Lower lobe of right lung (tissue), 2 donors: ENCODE data around the gene GOLGA8S. TPM values are rescaled to one million over a fixed set of nuclear protein-coding genes. Genes with fewer than 3 reads are reported as not detected.
A peak's percentile ranks its signal among the peaks of the same experiment; 100 is the strongest.
"Not testable (repeated sequence)": the region's sequence is repeated elsewhere in the genome, so short reads cannot be mapped to it uniquely, and the experiment has no call there.

ENCODE experiments used
- ATAC-seq, 2 donors: fragments of 200-7000 bp; cut with Tn5 transposase; one replicate each; pipeline ENCODE4 v1.9.1; 2020 to 2022; ENCODE audit warnings: mild to moderate bottlenecking in 2 of 2, moderate library complexity in 2 of 2
- DNase-seq: peaks from one replicate; pipeline ENCODE4 v3.0.0-alpha.2; 2020
- H3K27ac ChIP-seq: fragments of 200-600 bp; one replicate; pipeline ENCODE4 v1.8.0; 2022
- H3K27me3 ChIP-seq: fragments of 200-600 bp; one replicate; pipeline ENCODE4 v1.8.0; 2022; ENCODE audit warnings: low read depth
- H3K36me3 ChIP-seq: fragments of 200-600 bp; one replicate; pipeline ENCODE4 v1.8.0; 2022; ENCODE audit warnings: mild to moderate bottlenecking
- H3K4me1 ChIP-seq: fragments of 200-600 bp; one replicate; pipeline ENCODE4 v1.8.0; 2022
- H3K4me3 ChIP-seq: fragments of 200-600 bp; one replicate; pipeline ENCODE4 v1.8.0; 2022; ENCODE audit warnings: mild to moderate bottlenecking
- H3K9me3 ChIP-seq: fragments of 200-600 bp; one replicate; pipeline ENCODE4 v1.8.0; 2022
- CTCF ChIP-seq: fragments of 200-600 bp; IDR thresholded peaks from one replicate; pipeline ENCODE4 v1.8.0; 2022; ENCODE audit warnings: antibody characterized with exemption, mild to moderate bottlenecking
- intact Hi-C: fragments of 100-400 bp; cut with DNase I; formaldehyde crosslinking; loops from one replicate; pipeline ENCODE4 v1.11.0; 2022
- total RNA-seq: library from RNA; stranded (reverse); fragmentation: NEBNext Ultra II Directional; extraction: Animal tissue kit (Norgen Biotek cat#: 25700); gene quantifications from one replicate; pipeline ENCODE4 v1.2.1, GENCODE V29; 2021
- donor health status: DM: no; HTN: yes; CAD: no; lungs with severe emphysema.

Gene GOLGA8S
- total RNA-seq, 1 donor from 2014 or later: 0.53 TPM

DNA sequence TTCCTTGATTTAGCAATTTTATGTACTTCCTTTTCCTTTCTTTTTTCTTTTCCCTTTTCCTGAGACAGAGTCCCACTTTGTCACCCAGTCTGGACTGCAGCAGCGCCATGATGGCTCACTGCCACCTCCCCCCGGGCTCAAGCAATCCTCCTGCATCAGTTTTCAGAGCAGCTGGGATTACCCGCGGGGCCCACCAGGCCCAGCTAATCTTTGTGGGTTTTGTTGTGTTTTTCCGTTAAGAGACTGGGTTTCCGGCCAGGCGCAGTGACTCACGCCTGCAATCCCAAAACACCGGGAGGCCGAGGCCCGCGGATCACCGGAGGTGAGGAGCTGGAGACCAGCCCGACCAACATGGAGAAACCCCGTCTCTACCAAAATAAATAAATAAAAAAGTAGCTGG is 17.7 kb downstream of the GOLGA8S start:
- intact Hi-C loops: no loop called here

DNA sequence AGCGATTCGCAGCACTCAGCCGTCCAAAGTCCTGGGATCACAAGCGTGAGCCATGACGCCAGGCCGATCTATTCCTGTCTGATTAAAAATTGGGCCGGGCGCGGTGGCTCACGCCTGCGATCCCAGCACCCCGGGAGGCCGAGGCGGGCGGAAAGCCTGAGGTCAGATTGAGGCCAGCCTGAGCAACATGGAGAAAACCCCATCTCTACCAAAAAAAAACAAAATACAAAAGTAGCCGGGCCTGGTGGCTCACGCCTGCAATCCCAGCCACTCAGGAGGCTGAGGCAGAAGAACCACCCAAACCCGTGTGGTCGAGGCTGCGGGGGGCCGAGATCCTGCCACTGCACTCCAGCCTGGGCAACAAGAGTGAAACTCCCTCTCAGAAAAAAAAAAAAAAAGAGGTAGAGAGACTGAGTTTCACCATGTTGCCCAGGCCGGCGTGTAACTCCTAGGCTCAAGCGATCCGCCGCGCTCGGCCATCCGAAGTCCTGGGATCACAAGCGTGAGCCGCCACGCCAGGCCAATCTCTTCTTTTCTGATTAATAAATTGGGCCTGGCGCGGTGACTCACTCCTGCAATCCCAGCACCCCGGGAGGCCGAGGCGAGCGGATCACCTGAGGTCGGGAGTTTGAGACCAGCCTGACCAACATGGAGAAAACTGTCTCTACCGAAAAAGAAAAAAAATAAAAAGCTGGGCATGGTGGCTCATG is 18.5 kb downstream of the GOLGA8S start:
- ATAC-seq, H3K9me3 ChIP-seq, H3K4me1 ChIP-seq, H3K27me3 ChIP-seq, intact Hi-C loops, DNase-seq, H3K27ac ChIP-seq, H3K36me3 ChIP-seq, H3K4me3 ChIP-seq: not testable (repeated sequence)

More for the DNA sequence above, 17.7 kb downstream of the GOLGA8S start:
- no peaks in the 10 kb centered on the region for H3K27me3 ChIP-seq
- H3K27ac ChIP-seq: no peak overlapping the region
- TF ChIP-seq CTCF: no peak
- no peaks in the 10 kb centered on the region for H3K9me3 ChIP-seq
- no peaks in the 10 kb centered on the region for H3K36me3 ChIP-seq
- no peaks in the 10 kb centered on the region for H3K4me1 ChIP-seq
- no peak for DNase-seq
- H3K4me3 ChIP-seq: no peak overlapping the region
- no peak for ATAC-seq

DNA sequence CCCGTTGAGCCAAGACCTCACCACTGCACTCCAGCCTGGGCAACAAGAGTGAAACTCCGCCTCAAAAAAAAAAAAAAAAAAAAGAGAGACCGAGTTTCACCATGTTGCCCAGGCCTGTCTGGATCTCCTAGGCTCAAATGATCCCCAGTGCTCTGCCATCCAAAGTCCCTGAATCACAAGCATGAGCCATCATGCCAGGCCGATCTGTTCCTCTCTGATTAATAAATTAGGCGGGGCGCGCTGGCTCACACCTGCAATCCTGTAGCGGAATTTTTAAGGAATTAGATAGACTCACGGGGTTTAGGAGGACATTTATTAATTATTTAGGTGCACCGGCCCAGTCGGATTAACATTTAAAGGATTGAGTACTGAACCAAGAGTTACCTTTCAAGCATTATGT is 19.7 kb downstream of the GOLGA8S start:
- H3K4me3 ChIP-seq, H3K9me3 ChIP-seq, H3K27ac ChIP-seq, DNase-seq, H3K36me3 ChIP-seq, H3K27me3 ChIP-seq, ATAC-seq, H3K4me1 ChIP-seq, intact Hi-C loops: not testable (repeated sequence)

DNA sequence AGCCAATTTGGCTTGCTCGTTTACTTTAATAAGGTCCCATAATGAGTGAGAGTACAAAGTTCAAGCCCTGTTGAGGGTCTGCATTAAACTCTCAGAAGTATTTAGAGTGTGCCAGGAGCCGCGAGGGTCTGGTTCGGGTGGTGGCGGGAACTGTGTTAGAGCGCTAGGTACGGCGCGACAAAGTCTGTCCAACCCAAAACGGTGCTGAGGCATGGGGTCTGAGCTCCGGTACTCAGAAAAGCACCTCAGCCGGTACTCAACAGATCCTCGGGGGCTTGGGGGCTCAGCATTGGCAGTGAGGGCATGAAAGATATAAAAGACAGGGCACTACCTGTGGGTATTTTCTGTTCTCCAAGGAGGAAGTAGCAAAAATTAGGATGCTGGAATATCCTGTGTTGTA is 24.4 kb downstream of the GOLGA8S start:
- H3K4me3 ChIP-seq, intact Hi-C loops, H3K36me3 ChIP-seq, H3K27ac ChIP-seq, H3K27me3 ChIP-seq, H3K9me3 ChIP-seq, ATAC-seq, DNase-seq, H3K4me1 ChIP-seq: not testable (repeated sequence)

- intact Hi-C loops, H3K36me3 ChIP-seq, ATAC-seq, DNase-seq, H3K4me3 ChIP-seq, H3K9me3 ChIP-seq, H3K27ac ChIP-seq, H3K27me3 ChIP-seq, H3K4me1 ChIP-seq: not testable (repeated sequence)
Observed at GRCh38 chr15:23380700-23381099, 26.2 kb downstream of the GOLGA8S start.

DNA sequence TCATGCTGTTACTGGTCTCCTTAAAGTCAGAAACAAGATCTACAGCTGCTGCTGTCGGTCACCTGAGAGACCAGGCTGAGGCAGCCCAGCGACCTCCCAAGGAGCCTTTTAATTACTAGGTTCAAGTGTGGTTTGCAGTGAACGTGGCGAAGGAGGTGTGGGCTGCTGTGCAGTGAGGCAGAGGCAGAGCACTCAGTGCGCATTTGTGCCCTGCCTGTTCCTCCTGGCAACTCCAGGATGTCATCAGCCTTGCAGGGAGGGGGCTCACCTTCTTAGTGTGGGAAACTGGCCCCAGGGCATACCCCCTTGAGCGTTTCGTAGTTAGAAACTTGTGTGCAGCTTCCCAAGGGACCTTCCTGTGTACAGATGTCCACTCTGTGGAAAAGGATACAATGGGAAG is 26.6 kb downstream of the GOLGA8S start:
- H3K9me3 ChIP-seq, H3K27me3 ChIP-seq, H3K4me3 ChIP-seq, intact Hi-C loops, ATAC-seq, H3K27ac ChIP-seq, DNase-seq, H3K36me3 ChIP-seq, H3K4me1 ChIP-seq: not testable (repeated sequence)

- Histone ChIP-seq H3K27me3 (no peaks in the 10 kb centered on the region), H3K4me1 (no peaks in the 10 kb centered on the region), H3K4me3 (no peak overlapping the region), H3K36me3 (no peaks in the 10 kb centered on the region), H3K27ac (no peak overlapping the region), H3K9me3 (no peaks in the 10 kb centered on the region)
- DNase-seq (no peak), ATAC-seq (no peak)
- intact Hi-C loops: no loop called here
- TF ChIP-seq CTCF: no peak
Observed at GRCh38 chr15:23384371-23384770, 29.8 kb downstream of the GOLGA8S start.

DNA sequence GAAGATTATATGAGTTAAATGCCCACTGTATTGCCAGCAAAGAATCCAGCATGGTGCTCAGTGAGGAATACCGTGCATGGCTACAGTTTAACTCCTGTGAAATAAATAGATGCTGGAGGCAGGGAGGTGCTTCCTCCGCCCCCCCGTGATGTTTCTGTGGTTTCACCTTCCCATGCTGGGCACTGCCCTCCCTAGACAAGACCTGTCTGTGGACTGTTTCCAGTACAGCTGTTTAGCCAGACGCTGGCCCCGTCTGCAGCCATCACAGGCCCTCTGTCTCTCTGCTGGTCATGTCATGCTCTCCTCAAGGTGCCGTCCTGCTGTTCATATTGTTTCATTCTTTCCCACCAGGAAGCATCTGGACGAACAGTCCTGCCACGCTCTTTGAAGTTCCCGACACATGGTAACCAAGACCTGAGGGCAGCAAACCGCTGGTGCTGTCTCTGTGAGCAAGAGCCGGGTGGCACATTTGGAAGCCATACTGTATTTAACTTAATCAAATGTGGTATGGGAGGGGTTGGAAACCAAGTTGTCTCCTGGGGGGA is 31.4 kb downstream of the GOLGA8S start:
- DNase-seq (no peak), ATAC-seq (peak in 1 of 2 donors; percentile 27)
- Histone ChIP-seq H3K27ac (no peak overlapping the region), H3K27me3 (no peaks in the 10 kb centered on the region), H3K36me3 (no peaks in the 10 kb centered on the region), H3K4me1 (no peaks in the 10 kb centered on the region), H3K9me3 (no peaks in the 10 kb centered on the region), H3K4me3 (no peak overlapping the region)
- TF ChIP-seq CTCF: no peak
- intact Hi-C loops: no loop called here
